K562 (cell line): Measurements from ENCODE around the gene RNU5D-1. TPM values are rescaled to one million over a fixed set of nuclear protein-coding genes. Genes with fewer than 3 reads are reported as not detected.

Source experiments
- ARID2 ChIP-seq: fragments of 450-650 bp; IDR thresholded peaks from 2 replicates; pipeline ENCODE4 v1.6.1; 2017; ENCODE audit warnings: antibody characterized with exemption, mild to moderate bottlenecking
- BRCA1 ChIP-seq, 2 experiments: fragments of 450-650 bp in 1 of 2; sonication (generic) in 1 of 2; formaldehyde crosslinking in 1 of 2; IDR thresholded peaks; 2 replicates each; pipeline versions ENCODE4 v1.5.0 to v1.6.1; 2017 to 2020; ENCODE audit warnings: mild to moderate bottlenecking in 1 of 2, missing genetic modification reagents in 1 of 2
- CHCHD3 ChIP-seq: fragments of 250-450 bp; sonication (Bioruptor Pico); IDR thresholded peaks from 2 replicates; pipeline ENCODE4 v2.1.2; 2022; ENCODE audit warnings: mild to moderate bottlenecking
- CHD2 ChIP-seq: IDR thresholded peaks from 2 replicates; pipeline ENCODE4 v1.6.1; 2011; ENCODE audit warnings: low read depth, low read length
- CSDE1 ChIP-seq, 2 experiments: fragments of 450-650 bp; IDR thresholded peaks; 2 replicates each; pipeline ENCODE4 v1.6.1; 2016; ENCODE audit warnings: mild to moderate bottlenecking in 1 of 2
- EGR1 ChIP-seq: fragments of 450-650 bp; conservative IDR thresholded peaks from 2 replicates; pipeline ENCODE4 v1.6.1; 2017; ENCODE audit warnings: mild to moderate bottlenecking
- ETV1 ChIP-seq: fragments of 450-650 bp; conservative IDR thresholded peaks from 2 replicates; pipeline ENCODE4 v1.6.1; 2016; ENCODE audit warnings: missing genetic modification characterization, control low read depth, low read depth, missing compliant biosample characterization
- GTF2E2 ChIP-seq: fragments of 200-800 bp; sonication (Bioruptor generic); IDR thresholded peaks from 2 replicates; pipeline ENCODE4 v1.6.1; 2016; ENCODE audit warnings: missing genetic modification characterization, missing compliant biosample characterization
- HDAC3 ChIP-seq: fragments of 450-650 bp; IDR thresholded peaks from 2 replicates; pipeline ENCODE4 v1.6.1; 2018; ENCODE audit warnings: borderline replicate concordance, mild to moderate bottlenecking, moderate library complexity; ENCODE audit not compliant: partially characterized antibody
- HDAC8 ChIP-seq: fragments of 450-650 bp; IDR thresholded peaks from 2 replicates; pipeline ENCODE4 v1.6.1; 2016; ENCODE audit warnings: mild to moderate bottlenecking, missing genetic modification characterization, moderate library complexity, missing compliant biosample characterization
- JUN ChIP-seq, 2 experiments: sonication (generic) in 1 of 2; formaldehyde crosslinking in 1 of 2; IDR thresholded peaks; 2 replicates each; pipeline versions ENCODE4 v1.6.1 to v1.8.0; 2012 to 2022; ENCODE audit warnings: borderline replicate concordance in 2 of 2, mild to moderate bottlenecking in 2 of 2, improper control_type of control experiment in 1 of 2, low read depth in 1 of 2, low read length in 1 of 2, missing genetic modification reagents in 1 of 2
- KAT8 ChIP-seq: fragments of 450-650 bp; IDR thresholded peaks from 2 replicates; pipeline ENCODE4 v1.6.1; 2016; ENCODE audit warnings: low read depth, mild to moderate bottlenecking
- KDM4B ChIP-seq, 2 experiments: fragments of 450-650 bp in 1 of 2; sonication (generic) in 1 of 2; IDR thresholded peaks; 2 replicates each; pipeline ENCODE4 v1.6.1; 2016 to 2017; ENCODE audit warnings: borderline replicate concordance in 2 of 2, antibody characterized with exemption in 1 of 2, low read depth in 1 of 2, mild to moderate bottlenecking in 1 of 2
- NKRF ChIP-seq: fragments of 450-650 bp; IDR thresholded peaks from 2 replicates; pipeline ENCODE4 v1.6.1; 2016; ENCODE audit warnings: borderline replicate concordance
- POLR2AphosphoS5 ChIP-seq: IDR thresholded peaks from 2 replicates; pipeline ENCODE4 v1.6.1; 2011; ENCODE audit warnings: mild to moderate bottlenecking, low read depth, low read length, moderate library complexity; ENCODE audit not compliant: control insufficient read depth, insufficient read depth
- RBM39 ChIP-seq: fragments of 200-400 bp; formaldehyde crosslinking; optimal IDR thresholded peaks from 2 replicates; pipeline ENCODE3; 2018; ENCODE audit warnings: low read depth, low read length
- RFX7 ChIP-seq: fragments of 250-450 bp; sonication (Bioruptor Pico); IDR thresholded peaks from 2 replicates; pipeline ENCODE4 v1.5.1; 2021; ENCODE audit warnings: mild to moderate bottlenecking
- SRSF3 ChIP-seq: fragments of 200-400 bp; formaldehyde crosslinking; IDR thresholded peaks from 2 replicates; pipeline ENCODE4 v1.6.1; 2016; ENCODE audit warnings: mild to moderate bottlenecking, low read length, moderate library complexity; ENCODE audit not compliant: insufficient read depth
- TOE1 ChIP-seq, 2 experiments: fragments of 450-650 bp in 1 of 2; sonication (generic) in 1 of 2; formaldehyde crosslinking in 1 of 2; IDR thresholded peaks; 2 replicates each; pipeline versions ENCODE4 v1.7.1 to v1.8.0; 2016 to 2022; ENCODE audit warnings: borderline replicate concordance in 2 of 2, mild to moderate bottlenecking in 2 of 2, antibody characterized with exemption in 1 of 2, inconsistent platforms in 1 of 2, low read depth in 1 of 2, missing genetic modification reagents in 1 of 2, moderate library complexity in 1 of 2
- ZBED1 ChIP-seq: IDR thresholded peaks from 2 replicates; pipeline ENCODE4 v1.6.1; 2014
- ZNF143 ChIP-seq: sonication (generic); formaldehyde crosslinking; IDR thresholded peaks from 2 replicates; pipeline ENCODE4 v1.9.0; 2022; ENCODE audit warnings: mild to moderate bottlenecking, missing genetic modification reagents
- ZNF512 ChIP-seq: IDR thresholded peaks from 2 replicates; pipeline ENCODE4 v1.6.1; 2016; ENCODE audit warnings: missing genetic modification characterization, missing compliant biosample characterization
- ZNF766 ChIP-seq: fragments of 200-800 bp; sonication (Bioruptor generic); conservative IDR thresholded peaks from 2 replicates; pipeline ENCODE4 v1.6.1; 2016; ENCODE audit warnings: missing genetic modification characterization, missing compliant biosample characterization
- ZZZ3 ChIP-seq: fragments of 450-650 bp; IDR thresholded peaks from 2 replicates; pipeline ENCODE4 v1.6.1; 2016; ENCODE audit warnings: antibody characterized with exemption, mild to moderate bottlenecking, moderate library complexity
- polyA plus RNA-seq, 8 experiments: library from polyadenylated mRNA; depleted of rRNA in 4 of 8; stranded (reverse) in 5 of 8; unstranded in 3 of 8; fragments of >200 nt; fragmentation: Nextera tagmentation in 2 of 8; fragmentation: Illumina TruSeq in 1 of 8; extraction: Ambion mirVana in 2 of 8; extraction: Trizol in 1 of 8; gene quantifications; 2 replicates each; pipeline versions ENCODE4 v1.2.1 to v1.2.3, GENCODE V29; 2011 to 2014; ENCODE audit warnings: inconsistent platforms in 1 of 8, missing spikeins in 1 of 8
- total RNA-seq, 7 experiments: library from RNA; depleted of rRNA in 6 of 7; stranded (reverse); fragments of >200 nt in 6 of 7; fragmentation: Illumina TruSeq in 2 of 7; extraction: Trizol in 2 of 7; gene quantifications; 2 replicates each; pipeline versions ENCODE4 v1.2.1 to v1.2.3, GENCODE V29; 2011 to 2021; ENCODE audit warnings: low replicate concordance in 1 of 7

Gene RNU5D-1
- total and polyA plus RNA-seq, 9 of the 15 experiments (the other 6 are each of a cell fraction or from before 2014, with no cell fraction given): under 0.01 TPM; not detected in 8

- TF ChIP-seq ETV1 (tag) (no peak; the same call in 1 of the 2 replicates), HDAC3 (peak; percentile 66), JUN (IDR thresholded peaks at IDR 0.05; ENCODE audit: borderline replicate concordance, low read depth, low read length) (no peak), JUN (CRISPR knock-in tag; IDR thresholded peaks at IDR 0.05; ENCODE audit: borderline replicate concordance) (no peak; the same call in 1 of the 2 replicates), CSDE1 (IDR thresholded peaks at IDR 0.05) (peak in 1 of 2 experiments; percentile 38; a peak in 2 of 4 replicates), RFX7 (CRISPR knock-in tag) (no peak), ZZZ3 (no peak), EGR1 (peak; percentile 86), POLR2AphosphoS5 (peak; percentile 96), RBM39 (peak; percentile 40), ZBED1 (peak; percentile 78; the same call in 1 of the 2 replicates), HDAC8 (tag) (0 out of 2 replicates have a peak, but pooled peaks have one; percentile 10), CHD2 (0 out of 2 replicates have a peak, but pooled peaks have one; percentile 27), BRCA1 (IDR thresholded peaks at IDR 0.05) (no peak), BRCA1 (CRISPR knock-in tag; IDR thresholded peaks at IDR 0.05) (no peak), GTF2E2 (tag) (peak; percentile 91), ZNF143 (peak; percentile 80), TOE1 (IDR thresholded peaks at IDR 0.05; ENCODE audit: borderline replicate concordance) (peak; percentile 71), TOE1 (CRISPR knock-in tag; IDR thresholded peaks at IDR 0.05; ENCODE audit: borderline replicate concordance, low read depth) (peak; percentile 74; the same call in 1 of the 2 replicates), KAT8 (no peak), CHCHD3 (CRISPR knock-in tag) (0 out of 2 replicates have a peak, but pooled peaks have one; percentile 67), NKRF (peak; percentile 96), ZNF766 (CRISPR knock-in tag) (peak; percentile 96), ZNF512 (tag) (no peak), ARID2 (no peak), SRSF3 (peak; percentile 96), KDM4B (IDR thresholded peaks at IDR 0.05; ENCODE audit: borderline replicate concordance in 2 of 2, low read depth in 1 of 2) (no peak)
Observed at GRCh38 chr1:44739307-44740178, 8.6 kb upstream of the RNU5D-1 start, which contains the start of gene KIF2C (continued).
